CD14-positive monocyte (primary cell): ENCODE results near the gene VWF. TPM values are rescaled to one million over a fixed set of nuclear protein-coding genes. Genes with fewer than 3 reads are reported as not detected.

Experiments
- DNase-seq, 3 donors: peaks; one replicate each; pipeline ENCODE4 v3.0.0-alpha.2; 2011 to 2022
- H2AFZ ChIP-seq: 2 replicates; pipeline ENCODE4 v1.6.0; 2012; ENCODE audit warnings: mild to moderate bottlenecking, low read depth, low read length, inconsistent platforms; ENCODE audit not compliant: insufficient read depth, poor library complexity, severe bottlenecking
- H3K27ac ChIP-seq, 2 donors: 1 replicate in 1 of 2; 2 replicates in 1 of 2; pipeline ENCODE4 v1.5.1; 2012 to 2013; ENCODE audit warnings: low read length in 2 of 2, control low read depth in 1 of 2, inconsistent platforms in 1 of 2, low read depth in 1 of 2, mild to moderate bottlenecking in 1 of 2
- H3K27me3 ChIP-seq, 2 donors: one replicate each; pipeline versions ENCODE4 v1.6.0 to v1.6.1; 2011 to 2013; ENCODE audit warnings: low read length in 2 of 2; ENCODE audit not compliant: control insufficient read depth in 2 of 2, insufficient read depth in 2 of 2
- H3K36me3 ChIP-seq, 2 donors: replicated peaks in 1 of 2; 1 replicate in 1 of 2; 2 replicates in 1 of 2; pipeline versions ENCODE4 v1.5.1 to v1.6.1; 2012 to 2013; ENCODE audit warnings: low read length in 2 of 2, control low read depth in 1 of 2, inconsistent platforms in 1 of 2, mild to moderate bottlenecking in 1 of 2; ENCODE audit not compliant: insufficient read depth in 2 of 2, control insufficient read depth in 1 of 2
- H3K4me1 ChIP-seq, 2 donors: 1 replicate in 1 of 2; 2 replicates in 1 of 2; pipeline versions ENCODE4 v1.5.1 to v1.6.1; 2012 to 2013; ENCODE audit warnings: low read length in 2 of 2, control low read depth in 1 of 2, inconsistent platforms in 1 of 2, mild to moderate bottlenecking in 1 of 2, moderate library complexity in 1 of 2; ENCODE audit not compliant: insufficient read depth in 2 of 2, control insufficient read depth in 1 of 2
- H3K4me2 ChIP-seq: replicated peaks from 2 replicates; pipeline ENCODE3; 2012; ENCODE audit warnings: low read length, moderate library complexity, mild to moderate bottlenecking; ENCODE audit not compliant: poor library complexity, severe bottlenecking; ENCODE audit errors: extremely low read depth
- H3K4me3 ChIP-seq, 3 experiments: fragments of 200-600 bp in 1 of 3; sonication (generic) in 1 of 3; replicated peaks in 1 of 3; 1 replicate in 2 of 3; 2 replicates in 1 of 3; pipeline ENCODE4 v1.5.1; 2011 to 2013; ENCODE audit warnings: low read length in 3 of 3, mild to moderate bottlenecking in 3 of 3, control low read depth in 2 of 3, low read depth in 2 of 3, inconsistent platforms in 1 of 3, moderate library complexity in 1 of 3
- H3K79me2 ChIP-seq: 2 replicates; pipeline ENCODE4 v1.6.0; 2012; ENCODE audit warnings: mild to moderate bottlenecking, control low read depth, inconsistent platforms, low read length, moderate library complexity; ENCODE audit not compliant: insufficient read depth
- H3K9ac ChIP-seq: 2 replicates; pipeline ENCODE4 v1.6.0; 2017; ENCODE audit warnings: low read length, mild to moderate bottlenecking; ENCODE audit not compliant: insufficient read depth, poor library complexity, severe bottlenecking
- H3K9me3 ChIP-seq, 2 donors: replicated peaks in 1 of 2; 1 replicate in 1 of 2; 2 replicates in 1 of 2; pipeline versions ENCODE4 v1.5.1 to v1.6.1; 2012 to 2013; ENCODE audit warnings: low read length in 2 of 2, control low read depth in 1 of 2; ENCODE audit not compliant: control insufficient read depth in 1 of 2, insufficient read depth in 1 of 2
- H4K20me1 ChIP-seq: 2 replicates; pipeline ENCODE4 v1.6.0; 2012; ENCODE audit warnings: mild to moderate bottlenecking, low read length, control low read depth, moderate library complexity; ENCODE audit not compliant: insufficient read depth
- H3K27ac Mint-ChIP-seq, 7 donors: one replicate each; pipeline ENCODE4 v1.8.0; 2020; ENCODE audit warnings: mild to moderate bottlenecking in 7 of 7, mixed read lengths in 7 of 7, moderate library complexity in 6 of 7, inconsistent platforms in 2 of 7
- H3K27me3 Mint-ChIP-seq, 3 donors: one replicate each; pipeline ENCODE4 v1.8.0; 2021 to 2022; ENCODE audit warnings: low read depth in 3 of 3, mild to moderate bottlenecking in 3 of 3, mixed read lengths in 3 of 3, moderate library complexity in 3 of 3, inconsistent platforms in 1 of 3
- H3K36me3 Mint-ChIP-seq, 2 donors: one replicate each; pipeline ENCODE4 v1.8.0; 2020; ENCODE audit warnings: mixed read lengths in 2 of 2, inconsistent platforms in 1 of 2, mild to moderate bottlenecking in 1 of 2
- H3K4me1 Mint-ChIP-seq: one replicate; pipeline ENCODE4 v1.8.0; 2020; ENCODE audit warnings: mild to moderate bottlenecking, mixed read lengths
- H3K4me3 Mint-ChIP-seq, 2 donors: one replicate each; pipeline ENCODE4 v1.8.0; 2020; ENCODE audit warnings: mild to moderate bottlenecking in 2 of 2, mixed read lengths in 2 of 2, moderate library complexity in 1 of 2
- H3K9me3 Mint-ChIP-seq, 7 donors: one replicate each; pipeline ENCODE4 v1.8.0; 2020 to 2022; ENCODE audit warnings: mixed read lengths in 7 of 7, mild to moderate bottlenecking in 6 of 7, moderate library complexity in 6 of 7, inconsistent platforms in 2 of 7
- CTCF ChIP-seq: fragments of 200-600 bp; IDR thresholded peaks from one replicate; pipeline ENCODE4 v1.8.0; 2022; ENCODE audit warnings: antibody characterized with exemption, mild to moderate bottlenecking
- WGBS: methylation state at CpG from one replicate; pipeline ENCODE4 v1.1.5; 2013; ENCODE audit warnings: missing lambda C conversion rate; ENCODE audit not compliant: insufficient coverage; 5-methylcytosine and 5-hydroxymethylcytosine counted together
- intact Hi-C, 2 donors: fragments of 100-400 bp; cut with micrococcal nuclease; formaldehyde crosslinking; loops; one replicate each; pipeline versions ENCODE4 v1.15.0 to v1.15.1; 2023
- polyA plus RNA-seq, 3 donors: library from polyadenylated mRNA; depleted of rRNA in 1 of 3; unstranded in 2 of 3; stranded (reverse) in 1 of 3; fragments of 300-500 nt in 2 of 3; fragments of >200 nt in 1 of 3; fragmentation: Illumina TruSeq in 2 of 3; gene quantifications; 1 replicate in 2 of 3; 2 replicates in 1 of 3; pipeline ENCODE4 v1.2.3, GENCODE V29; 2012 to 2021

VWF gene
- polyA plus RNA-seq, 3 donors, result 0.17 to 0.49 (median 0.48) TPM

GRCh38 chr12:6082613-6083012 lies 41.9 kb downstream of the VWF start:
- peaks cover 14% of the 10 kb centered on the region for H3K4me1 Mint-ChIP-seq
- H3K36me3 Mint-ChIP-seq, result no peaks in the 10 kb centered on the region
- no peak overlapping the region for H2AFZ ChIP-seq
- no peak overlapping the region for H3K27ac ChIP-seq
- no peak for DNase-seq
- H3K27ac Mint-ChIP-seq, result peak overlapping the region in 2 of 7 donors; percentile 37 to 41
- H3K79me2 ChIP-seq, result no peaks in the 10 kb centered on the region
- no peak overlapping the region for H3K9ac ChIP-seq
- no peak overlapping the region for H3K4me3 Mint-ChIP-seq
- no peaks in the 10 kb centered on the region for H4K20me1 ChIP-seq
- intact Hi-C loops, result no loop called here
- WGBS, result 49% methylated on average over 2 of the region's 3 CpGs
- no peaks in the 10 kb centered on the region for H3K36me3 ChIP-seq
- H3K4me1 ChIP-seq, result peaks cover 6 to 8% of the 10 kb centered on the region in 2 donors
- no peaks in the 10 kb centered on the region for H3K9me3 Mint-ChIP-seq
- H3K27me3 ChIP-seq, result no peaks in the 10 kb centered on the region
- H3K4me2 ChIP-seq, result no peak overlapping the region
- no peak for TF ChIP-seq CTCF
- H3K9me3 ChIP-seq, result no peaks in the 10 kb centered on the region
- peaks cover 2 to 7% (median 6%) of the 10 kb centered on the region in 3 donors for H3K27me3 Mint-ChIP-seq
- H3K4me3 ChIP-seq, result no peak overlapping the region

- H3K27me3 ChIP-seq, result peaks cover 0 to 14% of the 10 kb centered on the region in 2 donors
- H3K4me3 Mint-ChIP-seq, result no peak overlapping the region
Observed at GRCh38 chr12:6080149-6081045, 44.1 kb downstream of the VWF start.

More at GRCh38 chr12:6080149-6081045, 44.1 kb downstream of the VWF start:
- peaks cover 15 to 17% (median 16%) of the 10 kb centered on the region in 3 donors for H3K27me3 Mint-ChIP-seq
- no peaks in the 10 kb centered on the region for H3K9me3 Mint-ChIP-seq
- 97% methylated on average over 12 of the region's 18 CpGs for WGBS
- DNase-seq, result no peak
- H3K27ac ChIP-seq, result no peak overlapping the region
- H4K20me1 ChIP-seq, result no peaks in the 10 kb centered on the region
- intact Hi-C loops, result no loop called here
- peaks cover 24% of the 10 kb centered on the region for H3K4me1 Mint-ChIP-seq
- H3K36me3 Mint-ChIP-seq, result peaks cover 0 to 5% of the 10 kb centered on the region in 2 donors
- peaks cover 12 to 13% of the 10 kb centered on the region in 2 donors for H3K4me1 ChIP-seq
- H2AFZ ChIP-seq, result no peak overlapping the region
- H3K4me2 ChIP-seq, result no peak overlapping the region
- no peak overlapping the region for H3K4me3 ChIP-seq
- TF ChIP-seq CTCF, result no peak
- H3K36me3 ChIP-seq, result no peaks in the 10 kb centered on the region
- no peak overlapping the region for H3K9ac ChIP-seq
- H3K79me2 ChIP-seq, result no peaks in the 10 kb centered on the region
- H3K27ac Mint-ChIP-seq, result peak overlapping the region in 1 of 7 donors; percentile 16
- no peaks in the 10 kb centered on the region for H3K9me3 ChIP-seq
